Stomach (tissue), 4 donors: ENCODE measurements around the gene RGS6.

Source experiments
- CTCF ChIP-seq, 7 experiments: fragments of 450-650 bp in 4 of 7; fragments of 200-600 bp in 3 of 7; sonication (generic) in 3 of 7; IDR thresholded peaks; one replicate each; pipeline ENCODE4 v1.5.1; 2016 to 2019; ENCODE audit warnings: antibody characterized with exemption in 7 of 7, control low read depth in 2 of 7, mild to moderate bottlenecking in 1 of 7
- EP300 ChIP-seq: sonication (generic); formaldehyde crosslinking; IDR thresholded peaks from one replicate; pipeline ENCODE4 v1.6.1; 2017; ENCODE audit warnings: antibody characterized with exemption
- POLR2A ChIP-seq, 4 donors: fragments of 450-650 bp; IDR thresholded peaks; one replicate each; pipeline ENCODE4 v1.6.1; 2016; ENCODE audit warnings: antibody characterized with exemption in 4 of 4, control low read depth in 2 of 4, mild to moderate bottlenecking in 1 of 4, moderate library complexity in 1 of 4
- POLR2AphosphoS5 ChIP-seq, 3 donors: sonication (generic); formaldehyde crosslinking; IDR thresholded peaks; one replicate each; pipeline ENCODE4 v1.6.1; 2016; ENCODE audit warnings: antibody characterized with exemption in 3 of 3

- TF ChIP-seq EP300 (no peak), CTCF (IDR thresholded peaks at IDR 0.05) (no peak), POLR2AphosphoS5 (IDR thresholded peaks at IDR 0.05) (no peak), POLR2A (IDR thresholded peaks at IDR 0.05) (no peak)
Observed at GRCh38 chr14:72256055-72256454, 323.8 kb downstream of the RGS6 start.
